ENCODE data around the gene XYLT2.

DNA sequence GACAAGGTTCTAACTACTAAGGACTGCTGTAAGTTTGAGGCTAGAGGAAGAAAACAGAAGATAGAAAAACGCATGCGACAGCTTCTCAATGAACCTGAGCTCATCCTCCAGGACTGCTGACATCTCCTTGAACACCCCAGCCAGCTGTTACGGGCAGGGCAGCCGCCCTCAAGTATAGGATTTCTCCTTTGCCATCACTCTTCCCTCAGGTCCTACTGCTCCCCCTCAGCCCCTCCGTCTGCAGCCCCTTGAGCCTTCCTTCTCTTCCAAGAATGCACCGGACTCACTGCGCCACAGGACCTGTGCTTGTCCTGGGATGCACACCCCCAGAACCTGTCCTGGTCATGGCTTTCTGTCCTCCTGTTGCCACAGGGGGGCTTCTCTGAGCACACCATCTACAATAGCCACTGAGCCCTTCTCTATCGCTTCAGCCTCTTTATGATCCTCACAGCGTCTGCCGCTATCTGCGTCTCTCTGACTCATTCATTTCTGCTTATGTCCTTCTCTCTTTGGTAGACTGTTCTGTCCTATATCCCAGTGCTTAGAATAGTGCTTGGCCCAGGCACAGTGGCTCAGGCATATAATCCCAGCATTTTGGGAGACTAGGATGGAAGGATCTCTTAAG, 15.7 kb upstream of the XYLT2 start:
- TF ChIP-seq, protein P1, sequence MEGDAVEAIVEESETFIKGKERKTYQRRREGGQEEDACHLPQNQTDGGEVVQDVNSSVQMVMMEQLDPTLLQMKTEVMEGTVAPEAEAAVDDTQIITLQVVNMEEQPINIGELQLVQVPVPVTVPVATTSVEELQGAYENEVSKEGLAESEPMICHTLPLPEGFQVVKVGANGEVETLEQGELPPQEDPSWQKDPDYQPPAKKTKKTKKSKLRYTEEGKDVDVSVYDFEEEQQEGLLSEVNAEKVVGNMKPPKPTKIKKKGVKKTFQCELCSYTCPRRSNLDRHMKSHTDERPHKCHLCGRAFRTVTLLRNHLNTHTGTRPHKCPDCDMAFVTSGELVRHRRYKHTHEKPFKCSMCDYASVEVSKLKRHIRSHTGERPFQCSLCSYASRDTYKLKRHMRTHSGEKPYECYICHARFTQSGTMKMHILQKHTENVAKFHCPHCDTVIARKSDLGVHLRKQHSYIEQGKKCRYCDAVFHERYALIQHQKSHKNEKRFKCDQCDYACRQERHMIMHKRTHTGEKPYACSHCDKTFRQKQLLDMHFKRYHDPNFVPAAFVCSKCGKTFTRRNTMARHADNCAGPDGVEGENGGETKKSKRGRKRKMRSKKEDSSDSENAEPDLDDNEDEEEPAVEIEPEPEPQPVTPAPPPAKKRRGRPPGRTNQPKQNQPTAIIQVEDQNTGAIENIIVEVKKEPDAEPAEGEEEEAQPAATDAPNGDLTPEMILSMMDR (IDR thresholded peaks at IDR 0.05), result no peak
- TF ChIP-seq, protein P2, sequence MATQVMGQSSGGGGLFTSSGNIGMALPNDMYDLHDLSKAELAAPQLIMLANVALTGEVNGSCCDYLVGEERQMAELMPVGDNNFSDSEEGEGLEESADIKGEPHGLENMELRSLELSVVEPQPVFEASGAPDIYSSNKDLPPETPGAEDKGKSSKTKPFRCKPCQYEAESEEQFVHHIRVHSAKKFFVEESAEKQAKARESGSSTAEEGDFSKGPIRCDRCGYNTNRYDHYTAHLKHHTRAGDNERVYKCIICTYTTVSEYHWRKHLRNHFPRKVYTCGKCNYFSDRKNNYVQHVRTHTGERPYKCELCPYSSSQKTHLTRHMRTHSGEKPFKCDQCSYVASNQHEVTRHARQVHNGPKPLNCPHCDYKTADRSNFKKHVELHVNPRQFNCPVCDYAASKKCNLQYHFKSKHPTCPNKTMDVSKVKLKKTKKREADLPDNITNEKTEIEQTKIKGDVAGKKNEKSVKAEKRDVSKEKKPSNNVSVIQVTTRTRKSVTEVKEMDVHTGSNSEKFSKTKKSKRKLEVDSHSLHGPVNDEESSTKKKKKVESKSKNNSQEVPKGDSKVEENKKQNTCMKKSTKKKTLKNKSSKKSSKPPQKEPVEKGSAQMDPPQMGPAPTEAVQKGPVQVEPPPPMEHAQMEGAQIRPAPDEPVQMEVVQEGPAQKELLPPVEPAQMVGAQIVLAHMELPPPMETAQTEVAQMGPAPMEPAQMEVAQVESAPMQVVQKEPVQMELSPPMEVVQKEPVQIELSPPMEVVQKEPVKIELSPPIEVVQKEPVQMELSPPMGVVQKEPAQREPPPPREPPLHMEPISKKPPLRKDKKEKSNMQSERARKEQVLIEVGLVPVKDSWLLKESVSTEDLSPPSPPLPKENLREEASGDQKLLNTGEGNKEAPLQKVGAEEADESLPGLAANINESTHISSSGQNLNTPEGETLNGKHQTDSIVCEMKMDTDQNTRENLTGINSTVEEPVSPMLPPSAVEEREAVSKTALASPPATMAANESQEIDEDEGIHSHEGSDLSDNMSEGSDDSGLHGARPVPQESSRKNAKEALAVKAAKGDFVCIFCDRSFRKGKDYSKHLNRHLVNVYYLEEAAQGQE (IDR thresholded peaks at IDR 0.05), result no peak
- TF ChIP-seq, protein P3, sequence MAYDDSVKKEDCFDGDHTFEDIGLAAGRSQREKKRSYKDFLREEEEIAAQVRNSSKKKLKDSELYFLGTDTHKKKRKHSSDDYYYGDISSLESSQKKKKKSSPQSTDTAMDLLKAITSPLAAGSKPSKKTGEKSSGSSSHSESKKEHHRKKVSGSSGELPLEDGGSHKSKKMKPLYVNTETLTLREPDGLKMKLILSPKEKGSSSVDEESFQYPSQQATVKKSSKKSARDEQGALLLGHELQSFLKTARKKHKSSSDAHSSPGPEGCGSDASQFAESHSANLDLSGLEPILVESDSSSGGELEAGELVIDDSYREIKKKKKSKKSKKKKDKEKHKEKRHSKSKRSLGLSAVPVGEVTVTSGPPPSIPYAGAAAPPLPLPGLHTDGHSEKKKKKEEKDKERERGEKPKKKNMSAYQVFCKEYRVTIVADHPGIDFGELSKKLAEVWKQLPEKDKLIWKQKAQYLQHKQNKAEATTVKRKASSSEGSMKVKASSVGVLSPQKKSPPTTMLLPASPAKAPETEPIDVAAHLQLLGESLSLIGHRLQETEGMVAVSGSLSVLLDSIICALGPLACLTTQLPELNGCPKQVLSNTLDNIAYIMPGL (CRISPR knock-in tag; IDR thresholded peaks at IDR 0.05; ENCODE audit: borderline replicate concordance), result no peak
- TF ChIP-seq POLR2A (IDR thresholded peaks at IDR 0.05; ENCODE audit: low read length) (no peak), HOXA7 (CRISPR knock-in tag; IDR thresholded peaks at IDR 0.05) (no peak)
- TF ChIP-seq, protein P4, sequence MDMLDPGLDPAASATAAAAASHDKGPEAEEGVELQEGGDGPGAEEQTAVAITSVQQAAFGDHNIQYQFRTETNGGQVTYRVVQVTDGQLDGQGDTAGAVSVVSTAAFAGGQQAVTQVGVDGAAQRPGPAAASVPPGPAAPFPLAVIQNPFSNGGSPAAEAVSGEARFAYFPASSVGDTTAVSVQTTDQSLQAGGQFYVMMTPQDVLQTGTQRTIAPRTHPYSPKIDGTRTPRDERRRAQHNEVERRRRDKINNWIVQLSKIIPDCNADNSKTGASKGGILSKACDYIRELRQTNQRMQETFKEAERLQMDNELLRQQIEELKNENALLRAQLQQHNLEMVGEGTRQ (IDR thresholded peaks at IDR 0.05), result no peak
